HG02852 (cell line): Measurements from ENCODE around the gene RAB40AL.
A peak's percentile ranks its signal among the peaks of the same experiment; 100 is the strongest.
"Not testable (repeated sequence)": the region's sequence is repeated elsewhere in the genome, so short reads cannot be mapped to it uniquely, and the experiment has no call there.

ENCODE experiments used
- ATAC-seq: cut with Tn5 transposase; IDR thresholded peaks from one replicate; pipeline ENCODE4 v1.9.1; 2021; ENCODE audit warnings: mild to moderate bottlenecking, moderate library complexity; ENCODE audit not compliant: unreplicated experiment

Gene RAB40AL

GRCh38 chrX:102936972-102937371 lies at the start of gene RAB40AL:
Gene RAB40AL (plus strand): TSS chrX:102937272. CDS start chrX:102937319, 47 bp downstream.
- ATAC-seq: not testable (repeated sequence)

DNA sequence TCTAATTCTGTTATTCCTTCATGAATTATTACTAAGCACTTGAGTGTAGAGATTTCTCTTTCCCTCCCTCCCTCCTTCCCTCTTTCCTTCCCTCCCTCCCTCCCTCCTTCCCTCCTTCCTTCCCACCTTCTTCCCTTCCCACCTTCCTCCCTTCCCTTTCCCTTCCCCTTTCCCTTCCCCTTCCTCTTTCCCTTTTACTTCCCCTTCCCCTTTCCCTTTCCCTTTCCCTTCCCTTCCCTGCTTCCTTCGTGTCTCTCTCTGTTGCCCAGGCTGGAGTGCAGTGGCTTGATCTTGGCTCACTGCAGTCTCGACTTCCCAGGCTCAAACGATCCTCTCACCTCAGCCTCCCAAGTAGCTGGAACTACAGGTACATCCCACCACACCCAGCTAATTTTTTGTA lies 49.4 kb upstream of the RAB40AL start:
- ATAC-seq: no peak

- ATAC-seq: no peak
These were observed 45.0 kb upstream of the RAB40AL start for GRCh38 chrX:102892103-102892502.

GRCh38 chrX:102899940-102900916 lies 36.8 kb upstream of the RAB40AL start:
- ATAC-seq: peak; percentile 90

- no peak for ATAC-seq
These were observed 34.7 kb upstream of the RAB40AL start for GRCh38 chrX:102902355-102902754.

GRCh38 chrX:102930990-102931756 lies 5.9 kb upstream of the RAB40AL start:
- ATAC-seq: no peak

DNA sequence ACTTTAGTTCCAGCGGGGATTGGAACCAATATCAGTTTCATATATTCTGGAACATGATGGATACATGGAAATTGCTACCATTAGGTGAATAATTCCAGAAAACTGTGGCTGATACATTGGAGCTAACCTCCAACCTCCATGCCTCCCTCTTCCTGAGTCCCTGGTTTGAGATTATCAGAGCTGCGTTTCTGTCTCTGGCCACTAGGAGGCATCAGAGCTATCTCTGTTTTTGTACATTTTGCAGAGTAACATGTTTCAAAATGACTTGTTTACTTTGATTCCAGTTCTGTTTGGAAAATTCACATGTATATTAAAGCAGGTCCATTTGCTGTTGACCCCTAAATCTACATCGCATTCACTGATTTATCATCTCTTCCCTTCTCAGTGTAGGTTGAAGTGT lies 2.4 kb upstream of the RAB40AL start:
- peak; percentile 75 for ATAC-seq

GRCh38 chrX:102950908-102951866 lies 14.1 kb downstream of the RAB40AL start:
- peak; percentile 87 for ATAC-seq

- ATAC-seq: no peak
These were observed 20.7 kb downstream of the RAB40AL start for GRCh38 chrX:102957751-102958150.

- no peak for ATAC-seq
These were observed 21.7 kb downstream of the RAB40AL start for GRCh38 chrX:102958794-102959193.

- ATAC-seq: no peak
These were observed 22.4 kb downstream of the RAB40AL start for GRCh38 chrX:102959471-102959870.

DNA sequence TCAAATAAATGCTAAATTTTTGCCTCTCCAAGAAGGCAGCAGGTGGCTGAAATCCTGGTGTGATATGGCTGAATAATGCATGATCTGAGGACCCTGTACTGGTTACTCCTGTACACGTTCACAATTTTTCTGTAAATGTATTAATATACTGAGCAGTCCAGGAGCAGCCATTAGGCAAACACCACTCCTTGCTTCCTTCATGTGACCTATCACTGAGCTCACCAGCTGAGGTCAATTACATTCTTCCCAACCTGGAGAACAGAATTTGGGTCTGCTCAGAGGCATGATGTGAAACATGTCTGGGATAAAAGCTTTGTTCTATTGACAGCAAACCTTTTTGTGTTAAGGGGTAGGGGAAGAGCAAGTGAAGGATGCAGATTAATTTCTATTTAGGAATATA lies 26.9 kb downstream of the RAB40AL start:
- no peak for ATAC-seq

- no peak for ATAC-seq
These were observed 27.9 kb downstream of the RAB40AL start for GRCh38 chrX:102964940-102965339.

- ATAC-seq: no peak
These were observed 29.6 kb downstream of the RAB40AL start for GRCh38 chrX:102966701-102967100.

GRCh38 chrX:102968216-102968615 lies 31.1 kb downstream of the RAB40AL start:
- no peak for ATAC-seq

- not testable (repeated sequence) for ATAC-seq
These were observed 34.5 kb downstream of the RAB40AL start for GRCh38 chrX:102971536-102971935.

DNA sequence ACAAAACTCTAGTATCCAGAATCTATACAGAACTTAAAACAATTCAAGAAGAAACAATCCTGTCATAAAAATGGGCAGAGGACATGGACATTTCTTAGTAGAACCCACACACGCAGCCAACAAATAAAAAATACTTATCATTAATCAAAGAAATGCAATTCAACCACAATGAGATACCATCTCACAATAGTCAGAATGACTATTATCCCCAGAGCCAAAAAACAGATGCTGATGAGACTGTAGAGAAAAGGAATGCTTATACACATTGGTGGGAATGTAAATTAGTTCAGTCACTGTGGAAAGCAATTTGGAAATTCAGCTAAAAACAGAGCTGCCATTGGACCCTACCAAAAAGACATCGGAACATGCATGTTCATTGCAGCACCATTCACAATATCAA lies 37.9 kb downstream of the RAB40AL start:
- no peak for ATAC-seq

DNA sequence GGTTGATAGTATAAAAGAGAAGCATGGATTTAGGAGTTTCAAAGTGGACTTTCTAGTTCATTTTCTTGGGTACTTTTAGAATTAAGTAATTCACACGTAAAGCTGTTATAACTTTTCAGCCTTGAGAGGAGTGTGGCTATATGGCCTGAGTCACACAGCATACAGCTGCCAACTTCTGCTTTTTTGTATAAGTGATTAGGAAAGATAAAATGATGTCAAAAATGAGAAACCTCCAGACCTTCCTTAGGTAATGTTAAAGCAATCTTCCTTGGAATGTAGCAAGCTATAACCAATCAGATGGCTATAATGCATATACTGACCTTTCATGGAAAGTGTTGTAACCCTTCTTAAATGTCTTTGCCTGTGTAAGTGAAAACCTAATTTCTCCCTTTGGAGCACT lies 39.2 kb downstream of the RAB40AL start:
- ATAC-seq: no peak

GRCh38 chrX:102976793-102977495 lies 39.9 kb downstream of the RAB40AL start:
- ATAC-seq: no peak

DNA sequence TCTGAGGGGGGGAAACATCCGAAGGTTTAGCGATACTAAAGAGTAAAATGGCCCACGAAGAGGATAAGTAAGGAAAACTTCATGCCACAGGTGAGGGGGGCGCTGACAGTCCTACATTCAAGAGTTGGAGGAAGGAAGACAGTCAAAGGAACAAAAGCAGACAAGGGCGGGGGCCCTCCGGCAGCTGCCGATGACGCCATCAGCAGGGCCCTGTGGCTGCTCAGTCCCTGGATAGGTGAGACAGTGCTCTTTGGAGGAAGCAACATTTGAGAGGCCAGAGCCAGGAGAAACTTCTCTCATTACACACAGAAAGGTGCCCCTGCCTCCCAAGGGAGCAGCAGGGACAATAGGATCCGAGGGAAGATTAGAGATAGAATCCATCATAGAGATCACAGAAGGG lies 41.5 kb downstream of the RAB40AL start:
- ATAC-seq: no peak
